A673 (cell line): ENCODE results near the gene BHLHE23. TPM values are rescaled to one million over a fixed set of nuclear protein-coding genes. Genes with fewer than 3 reads are reported as not detected.

Experiments used
- BruUV-seq: library from RNA; stranded (reverse); fragments of 400-500 nt; replicated peaks from 2 replicates; lab custom pipeline; 2021; lab: Mats Ljungman, UMichigan
- CTCF ChIA-PET: fragments of 300-600 bp; sonication (Branson Sonifier 250); formaldehyde crosslinking; loops from one replicate; lab custom pipeline; 2022; ENCODE audit warnings: antibody characterized with exemption; lab: Charles Lee
- POLR2A ChIA-PET: fragments of 300-600 bp; sonication (Branson Sonifier 250); formaldehyde crosslinking; loops from one replicate; lab custom pipeline; 2022; ENCODE audit warnings: antibody characterized with exemption; ENCODE audit not compliant: low non-redundant PET; lab: Charles Lee
- DNase-seq: peaks from one replicate; pipeline ENCODE4 v3.0.0-alpha.2; 2015; ENCODE audit warnings: low spot score
- H3K27ac ChIP-seq: fragments of 200-600 bp; sonication (generic); 2 replicates; pipeline ENCODE4 v1.5.1; 2016; ENCODE audit warnings: mixed run types, low read depth, mild to moderate bottlenecking, mixed read lengths, antibody characterized with exemption, low read length; ENCODE audit not compliant: poor library complexity, severe bottlenecking
- H3K27me3 ChIP-seq: fragments of 200-600 bp; sonication (generic); replicated peaks from 2 replicates; pipeline ENCODE4 v1.6.1; 2017; ENCODE audit warnings: mixed run types, low read depth, mild to moderate bottlenecking, mixed read lengths, antibody characterized with exemption, low read length; ENCODE audit not compliant: insufficient read depth, poor library complexity
- H3K36me3 ChIP-seq: fragments of 200-600 bp; sonication (generic); 2 replicates; pipeline ENCODE4 v1.6.1; 2016; ENCODE audit warnings: mixed run types, mild to moderate bottlenecking, mixed read lengths, antibody characterized with exemption, low read length; ENCODE audit not compliant: insufficient read depth, poor library complexity, severe bottlenecking
- H3K4me1 ChIP-seq: fragments of 200-600 bp; sonication (generic); 2 replicates; pipeline ENCODE4 v1.6.1; 2017; ENCODE audit warnings: mixed run types, mild to moderate bottlenecking, mixed read lengths, antibody characterized with exemption, low read length; ENCODE audit not compliant: insufficient read depth, poor library complexity, severe bottlenecking
- H3K4me3 ChIP-seq: fragments of 200-600 bp; sonication (generic); 2 replicates; pipeline ENCODE4 v1.5.1; 2016; ENCODE audit warnings: low read depth, mixed run types, mild to moderate bottlenecking, mixed read lengths, low read length; ENCODE audit not compliant: poor library complexity, severe bottlenecking
- H3K9me3 ChIP-seq: fragments of 200-600 bp; sonication (generic); 2 replicates; pipeline ENCODE4 v1.6.1; 2016; ENCODE audit warnings: mixed run types, low read depth, mild to moderate bottlenecking, mixed read lengths, antibody characterized with exemption, low read length; ENCODE audit not compliant: poor library complexity, severe bottlenecking
- EZH2 ChIP-seq: fragments of 200-600 bp; sonication (generic); IDR thresholded peaks from 2 replicates; pipeline ENCODE4 v1.6.1; 2017; ENCODE audit warnings: borderline replicate concordance, low read depth, mild to moderate bottlenecking, mixed read lengths, antibody characterized with exemption, low read length; ENCODE audit not compliant: poor library complexity, severe bottlenecking
- intact Hi-C: fragments of 100-400 bp; cut with micrococcal nuclease; formaldehyde crosslinking; loops from one replicate; pipeline ENCODE4 v1.10.0; 2022; ENCODE audit not compliant: unreplicated experiment
- total RNA-seq: library from RNA; stranded (reverse); gene quantifications from 2 replicates; pipeline ENCODE4 v1.2.3, GENCODE V29; 2021
- TF ChIP-seq, protein P1 (sequence below): fragments of 300-800, 200-600 bp; sonication (generic); conservative IDR thresholded peaks from 2 replicates; pipeline ENCODE4 v1.5.1; 2017; ENCODE audit warnings: low read depth, mild to moderate bottlenecking, antibody characterized with exemption, low read length, moderate library complexity, mixed read lengths

Gene BHLHE23
- total RNA-seq, 1 experiment from 2014 or later, result not detected

DNA sequence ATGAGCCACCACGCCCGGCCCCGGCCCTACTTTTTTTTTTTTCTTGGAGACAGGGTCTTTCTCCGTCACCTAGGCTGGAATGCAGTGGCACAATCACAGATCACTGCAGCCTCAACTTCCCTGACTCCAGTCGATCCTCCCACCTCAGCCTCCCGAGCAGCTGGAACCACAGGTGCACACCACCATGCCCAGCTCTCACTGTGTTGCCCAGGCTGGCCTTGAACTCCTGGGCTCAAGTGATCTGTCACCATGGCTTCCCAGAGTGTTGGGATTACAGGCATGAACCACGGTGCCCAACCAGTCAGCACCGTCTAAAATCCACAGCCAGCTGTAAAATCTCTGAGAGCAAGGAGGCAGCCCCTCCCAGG, 36.8 kb downstream of the BHLHE23 start:
- CTCF ChIA-PET, result no interaction called here
- H3K27me3 ChIP-seq, result peaks cover 23% of the 10 kb centered on the region
- TF ChIP-seq, protein P1, sequence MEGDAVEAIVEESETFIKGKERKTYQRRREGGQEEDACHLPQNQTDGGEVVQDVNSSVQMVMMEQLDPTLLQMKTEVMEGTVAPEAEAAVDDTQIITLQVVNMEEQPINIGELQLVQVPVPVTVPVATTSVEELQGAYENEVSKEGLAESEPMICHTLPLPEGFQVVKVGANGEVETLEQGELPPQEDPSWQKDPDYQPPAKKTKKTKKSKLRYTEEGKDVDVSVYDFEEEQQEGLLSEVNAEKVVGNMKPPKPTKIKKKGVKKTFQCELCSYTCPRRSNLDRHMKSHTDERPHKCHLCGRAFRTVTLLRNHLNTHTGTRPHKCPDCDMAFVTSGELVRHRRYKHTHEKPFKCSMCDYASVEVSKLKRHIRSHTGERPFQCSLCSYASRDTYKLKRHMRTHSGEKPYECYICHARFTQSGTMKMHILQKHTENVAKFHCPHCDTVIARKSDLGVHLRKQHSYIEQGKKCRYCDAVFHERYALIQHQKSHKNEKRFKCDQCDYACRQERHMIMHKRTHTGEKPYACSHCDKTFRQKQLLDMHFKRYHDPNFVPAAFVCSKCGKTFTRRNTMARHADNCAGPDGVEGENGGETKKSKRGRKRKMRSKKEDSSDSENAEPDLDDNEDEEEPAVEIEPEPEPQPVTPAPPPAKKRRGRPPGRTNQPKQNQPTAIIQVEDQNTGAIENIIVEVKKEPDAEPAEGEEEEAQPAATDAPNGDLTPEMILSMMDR, result no peak
- no peak for TF ChIP-seq EZH2

DNA sequence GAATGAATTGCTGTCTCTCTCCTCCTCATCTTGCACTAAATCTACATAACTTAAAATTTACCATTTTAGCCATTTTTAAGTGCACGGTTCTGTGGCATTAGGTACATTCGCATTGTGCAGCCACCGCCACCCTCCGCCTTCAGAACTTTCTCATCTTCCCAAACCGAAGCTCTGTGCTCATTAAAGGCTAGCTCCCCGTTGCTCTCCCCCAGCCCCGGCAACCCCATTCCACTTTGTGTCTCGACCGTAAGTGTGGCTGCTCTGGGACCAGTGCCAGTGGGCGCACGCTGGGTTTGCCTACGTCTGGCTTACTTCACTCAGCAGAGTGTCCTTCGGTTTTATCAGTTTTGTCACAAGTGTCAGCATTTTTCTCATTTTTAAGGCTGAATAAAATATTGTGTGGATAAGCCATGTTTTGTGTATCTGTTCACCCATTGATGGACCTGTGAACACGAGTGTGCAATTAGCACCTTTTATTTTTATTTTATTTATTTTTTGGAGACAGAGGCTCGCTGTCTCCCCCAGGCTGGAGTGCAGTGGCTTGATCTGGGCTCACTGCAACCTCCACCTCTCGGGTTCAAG, 37.5 kb downstream of the BHLHE23 start:
- Histone ChIP-seq H3K9me3 (no peaks in the 10 kb centered on the region), H3K27ac (no peak overlapping the region), H3K27me3 (peaks cover 17% of the 10 kb centered on the region), H3K4me3 (no peak overlapping the region), H3K4me1 (no peaks in the 10 kb centered on the region), H3K36me3 (no peaks in the 10 kb centered on the region)
- intact Hi-C loops, result no loop called here
- ChIA-PET POLR2A (no interaction called here), CTCF (no interaction called here)
- peak; percentile 48 for DNase-seq
- no TSS peak for BruUV-seq
- TF ChIP-seq EZH2, result no peak
- TF ChIP-seq, protein P1, result no peak

More for the DNA sequence above, 36.8 kb downstream of the BHLHE23 start:
- Histone ChIP-seq H3K4me3 (no peak overlapping the region), H3K9me3 (no peaks in the 10 kb centered on the region), H3K4me1 (no peaks in the 10 kb centered on the region), H3K27ac (no peak overlapping the region), H3K36me3 (no peaks in the 10 kb centered on the region)
- DNase-seq, result no peak
- intact Hi-C loops, result no loop called here
- POLR2A ChIA-PET, result no interaction called here
- no TSS peak for BruUV-seq

DNA sequence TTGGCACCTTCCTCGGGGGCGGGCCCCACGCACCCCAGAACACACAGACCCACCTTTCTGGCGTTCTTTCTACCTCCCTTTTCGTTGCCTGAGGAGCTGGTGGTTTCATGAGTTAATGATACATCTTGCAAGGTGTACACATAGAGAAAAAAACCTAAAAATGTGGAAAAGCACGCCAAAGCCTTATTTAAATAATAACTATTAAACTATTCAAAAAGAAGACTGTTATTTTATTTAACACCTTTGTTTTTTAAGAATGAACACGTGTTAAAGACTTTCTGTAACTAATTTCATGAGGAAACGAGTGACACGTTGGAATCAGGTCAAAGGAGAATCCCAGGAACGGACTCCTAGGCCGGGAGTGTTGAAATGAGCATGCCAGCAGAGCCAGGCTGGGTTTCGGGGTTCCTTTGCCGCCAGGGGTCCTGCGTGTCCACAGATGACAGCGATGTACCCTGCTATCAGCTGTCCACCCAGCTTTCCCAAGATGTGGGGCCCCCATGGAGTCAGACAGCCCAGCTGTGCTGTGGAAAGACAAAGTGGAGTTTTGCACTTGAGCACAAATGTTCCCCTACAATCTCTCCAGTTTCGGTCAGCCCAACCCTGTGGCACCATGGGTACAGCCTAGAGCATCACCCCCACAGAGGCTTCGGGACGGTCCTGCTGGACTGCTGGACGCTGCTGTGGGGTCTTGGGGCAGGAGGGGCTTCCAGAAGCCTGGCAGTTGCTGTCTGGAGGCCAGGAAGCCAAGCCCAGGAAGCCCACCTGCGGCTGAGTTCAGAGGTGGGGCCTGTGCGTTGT, 38.2 kb downstream of the BHLHE23 start:
- CTCF ChIA-PET, result no interaction called here
- BruUV-seq, result no TSS peak
- no peak for DNase-seq
- Histone ChIP-seq H3K27me3 (peaks cover 10% of the 10 kb centered on the region), H3K27ac (no peak overlapping the region), H3K4me3 (no peak overlapping the region), H3K36me3 (no peaks in the 10 kb centered on the region), H3K4me1 (no peaks in the 10 kb centered on the region), H3K9me3 (no peaks in the 10 kb centered on the region)
- intact Hi-C loops, result no loop called here
- TF ChIP-seq EZH2, result no peak
- TF ChIP-seq, protein P1, result no peak
- POLR2A ChIA-PET, result no interaction called here
